Measurements from ENCODE around the gene SHMT2. TPM values are rescaled to one million over a fixed set of nuclear protein-coding genes. Genes with fewer than 3 reads are reported as not detected.
A peak's percentile ranks its signal among the peaks of the same experiment; 100 is the strongest.

SHMT2 gene
- total RNA-seq (2014; rRNA removed; shearing (Covaris generic)): 196 and 236 TPM in 2 replicates

- peak; percentile 98 for DNase-seq (ENCODE audit: low read depth)
These were observed at the start of gene SHMT2 for GRCh38 chr12:57229634-57230380. Gene SHMT2 (plus strand): TSS chr12:57229711. CDS start chr12:57229779, 68 bp downstream.

- no peak for DNase-seq (ENCODE audit: low read depth)
These were observed 49.1 kb upstream of the SHMT2 start for GRCh38 chr12:57180321-57180989.

GRCh38 chr12:57181072-57181471 lies 48.4 kb upstream of the SHMT2 start:
- DNase-seq (ENCODE audit: low read depth): no peak

- DNase-seq (ENCODE audit: low read depth): no peak
These were observed 47.9 kb upstream of the SHMT2 start for GRCh38 chr12:57181561-57182155.

GRCh38 chr12:57182918-57183575 lies 46.5 kb upstream of the SHMT2 start:
- peak; percentile 77 for DNase-seq (ENCODE audit: low read depth)

GRCh38 chr12:57183939-57184725 lies 45.4 kb upstream of the SHMT2 start:
- no peak for DNase-seq (ENCODE audit: low read depth)

GRCh38 chr12:57185403-57185802 lies 44.1 kb upstream of the SHMT2 start:
- no peak for DNase-seq (ENCODE audit: low read depth)

- no peak for DNase-seq (ENCODE audit: low read depth)
These were observed 43.5 kb upstream of the SHMT2 start for GRCh38 chr12:57185906-57186508.

GRCh38 chr12:57187222-57188089 lies 42.1 kb upstream of the SHMT2 start:
- no peak for DNase-seq (ENCODE audit: low read depth)

- DNase-seq (ENCODE audit: low read depth): no peak
These were observed 41.5 kb upstream of the SHMT2 start for GRCh38 chr12:57188090-57188425.

GRCh38 chr12:57190037-57190436 lies 39.5 kb upstream of the SHMT2 start:
- no peak for DNase-seq (ENCODE audit: low read depth)

GRCh38 chr12:57190821-57191220 lies 38.7 kb upstream of the SHMT2 start:
- DNase-seq (ENCODE audit: low read depth): no peak

- no peak for DNase-seq (ENCODE audit: low read depth)
These were observed 38.1 kb upstream of the SHMT2 start for GRCh38 chr12:57191410-57191809.

GRCh38 chr12:57192920-57193319 lies 36.6 kb upstream of the SHMT2 start:
- peak; percentile 27 for DNase-seq (ENCODE audit: low read depth)

GRCh38 chr12:57193706-57194245 lies 35.7 kb upstream of the SHMT2 start:
- no peak for DNase-seq (ENCODE audit: low read depth)

- no peak for DNase-seq (ENCODE audit: low read depth)
These were observed 35.3 kb upstream of the SHMT2 start for GRCh38 chr12:57194253-57194652.

GRCh38 chr12:57195186-57195585 lies 34.3 kb upstream of the SHMT2 start:
- no peak for DNase-seq (ENCODE audit: low read depth)

GRCh38 chr12:57195611-57196371 lies 33.7 kb upstream of the SHMT2 start:
- peak; percentile 35 for DNase-seq (ENCODE audit: low read depth)

GRCh38 chr12:57196439-57196838 lies 33.1 kb upstream of the SHMT2 start:
- no peak for DNase-seq (ENCODE audit: low read depth)
